ENCODE results near the gene CBLC.

- TF ChIP-seq, protein P1, sequence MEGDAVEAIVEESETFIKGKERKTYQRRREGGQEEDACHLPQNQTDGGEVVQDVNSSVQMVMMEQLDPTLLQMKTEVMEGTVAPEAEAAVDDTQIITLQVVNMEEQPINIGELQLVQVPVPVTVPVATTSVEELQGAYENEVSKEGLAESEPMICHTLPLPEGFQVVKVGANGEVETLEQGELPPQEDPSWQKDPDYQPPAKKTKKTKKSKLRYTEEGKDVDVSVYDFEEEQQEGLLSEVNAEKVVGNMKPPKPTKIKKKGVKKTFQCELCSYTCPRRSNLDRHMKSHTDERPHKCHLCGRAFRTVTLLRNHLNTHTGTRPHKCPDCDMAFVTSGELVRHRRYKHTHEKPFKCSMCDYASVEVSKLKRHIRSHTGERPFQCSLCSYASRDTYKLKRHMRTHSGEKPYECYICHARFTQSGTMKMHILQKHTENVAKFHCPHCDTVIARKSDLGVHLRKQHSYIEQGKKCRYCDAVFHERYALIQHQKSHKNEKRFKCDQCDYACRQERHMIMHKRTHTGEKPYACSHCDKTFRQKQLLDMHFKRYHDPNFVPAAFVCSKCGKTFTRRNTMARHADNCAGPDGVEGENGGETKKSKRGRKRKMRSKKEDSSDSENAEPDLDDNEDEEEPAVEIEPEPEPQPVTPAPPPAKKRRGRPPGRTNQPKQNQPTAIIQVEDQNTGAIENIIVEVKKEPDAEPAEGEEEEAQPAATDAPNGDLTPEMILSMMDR (IDR thresholded peaks at IDR 0.05) = no peak
- no peak for TF ChIP-seq POLR2A (IDR thresholded peaks at IDR 0.05)
Observed at GRCh38 chr19:44747739-44748425, 29.8 kb upstream of the CBLC start.

All from lower leg skin (tissue), 3 donors.